Left lung (tissue), 14 donors: Measurements from ENCODE around the gene NSD2. TPM values are rescaled to one million over a fixed set of nuclear protein-coding genes. Genes with fewer than 3 reads are reported as not detected.
A peak's percentile ranks its signal among the peaks of the same experiment; 100 is the strongest.

Experiments used
- ATAC-seq: fragments of 200-7000 bp; cut with Tn5 transposase; one replicate; pipeline ENCODE4 v1.9.1; 2020; ENCODE audit warnings: moderate library complexity
- DNase-seq, 4 donors: peaks; one replicate each; pipeline ENCODE4 v3.0.0-alpha.2; 2013 to 2020
- H3K27ac ChIP-seq, 2 donors: fragments of 200-600 bp; sonication (generic) in 1 of 2; one replicate each; pipeline versions ENCODE4 v1.5.0 to v1.8.0; 2020 to 2021
- H3K27me3 ChIP-seq, 2 donors: fragments of 200-600 bp; sonication (generic) in 1 of 2; one replicate each; pipeline versions ENCODE4 v1.5.0 to v1.8.0; 2020 to 2021
- H3K36me3 ChIP-seq, 2 donors: fragments of 200-600 bp; sonication (generic) in 1 of 2; one replicate each; pipeline versions ENCODE4 v1.5.0 to v1.8.0; 2020 to 2021
- H3K4me1 ChIP-seq, 2 donors: fragments of 200-600 bp; one replicate each; pipeline ENCODE4 v1.8.0; 2021
- H3K4me3 ChIP-seq, 2 donors: fragments of 200-600 bp; sonication (generic) in 1 of 2; one replicate each; pipeline versions ENCODE4 v1.5.0 to v1.8.0; 2020 to 2021; ENCODE audit warnings: mild to moderate bottlenecking in 1 of 2
- H3K9me3 ChIP-seq, 2 donors: fragments of 200-600 bp; sonication (generic) in 1 of 2; one replicate each; pipeline versions ENCODE4 v1.5.0 to v1.8.0; 2020 to 2021
- intact Hi-C, 2 donors: fragments of 100-400 bp; cut with DNase I; formaldehyde crosslinking; loops; one replicate each; pipeline versions ENCODE4 v1.11.2 to v1.14.2; 2022
- long read RNA-seq, 12 donors: library from polyadenylated mRNA in 2 of 12; unstranded in 2 of 12; transcript quantifications; one replicate each; pipeline ENCODE4 v2.0.0 and lab custom pipeline, GENCODE V29; 2019 to 2026
- polyA plus RNA-seq, 6 donors: library from polyadenylated mRNA; unstranded; fragments of 120-200 nt; gene quantifications; one replicate each; pipeline ENCODE4 v1.2.1, GENCODE V29; 2013; ENCODE audit not compliant: insufficient read length in 6 of 6
- total RNA-seq, 2 donors: library from RNA; stranded (reverse); fragmentation: NEBNext Ultra II Directional; extraction: Animal tissue kit (Norgen Biotek cat#: 25700); gene quantifications; one replicate each; pipeline ENCODE4 v1.2.1, GENCODE V29; 2021
- TF ChIP-seq, protein P1 (sequence below), 2 donors: fragments of 200-600 bp; sonication (generic) in 1 of 2; IDR thresholded peaks; one replicate each; pipeline versions ENCODE4 v1.5.0 to v1.8.0; 2021; ENCODE audit warnings: antibody characterized with exemption in 2 of 2
- donor health status: DM: no; HTN: yes; CAD: no.
- donor health status: DM: no; HTN: no; CAD: no.

NSD2 gene
- total RNA-seq (10 to 100 TPM; 53.6 to 60.0 TPM), polyA plus RNA-seq (10 to 100 TPM; 69.2 to 93.8 (median 82.4) TPM)
- long read RNA-seq, donor 1, full-length matches to known transcripts: 4 of 27 reads
- long read RNA-seq, donor 1, partial matches to known transcripts: 23 of 27 reads
- long read RNA-seq, donor 1, other reads (novel, unspliced or antisense): 0 of 27 reads
- long read RNA-seq, donor 2, full-length matches to known transcripts: 4 of 9 reads
- long read RNA-seq, donor 2, partial matches to known transcripts: 5 of 9 reads
- long read RNA-seq, donor 2, other reads (novel, unspliced or antisense): 0 of 9 reads
- long read RNA-seq, donor 3, full-length matches to known transcripts: 5 of 5 reads
- long read RNA-seq, donor 3, partial matches to known transcripts: 0 of 5 reads
- long read RNA-seq, donor 3, other reads (novel, unspliced or antisense): 0 of 5 reads
- long read RNA-seq, donor 4, partial matches to known transcripts: 0 of 1 reads
- long read RNA-seq, donor 4, other reads (novel, unspliced or antisense): 1 of 1 reads
- long read RNA-seq, donor 5, full-length matches to known transcripts: 6 of 11 reads
- long read RNA-seq, donor 5, partial matches to known transcripts: 5 of 11 reads
- long read RNA-seq, donor 5, other reads (novel, unspliced or antisense): 0 of 11 reads
- long read RNA-seq, donor 6, partial matches to known transcripts: 5 of 7 reads
- long read RNA-seq, donor 6, other reads (novel, unspliced or antisense): 0 of 7 reads
- long read RNA-seq, donor 7, full-length matches to known transcripts: 2 of 2 reads
- long read RNA-seq, donor 7, partial matches to known transcripts: 0 of 2 reads
- long read RNA-seq, donor 7, other reads (novel, unspliced or antisense): 0 of 2 reads
- long read RNA-seq, donor 8, full-length matches to known transcripts: 3 of 3 reads
- long read RNA-seq, donor 8, partial matches to known transcripts: 0 of 3 reads
- long read RNA-seq, donor 8, other reads (novel, unspliced or antisense): 0 of 3 reads
- long read RNA-seq, donor 9: 0 reads
- long read RNA-seq, donor 10, partial matches to known transcripts: 0 of 1 reads
- long read RNA-seq, donor 10, other reads (novel, unspliced or antisense): 1 of 1 reads
- long read RNA-seq, donor 11, full-length matches to known transcripts: 5 of 45 reads
- long read RNA-seq, donor 11, partial matches to known transcripts: 40 of 45 reads
- long read RNA-seq, donor 11, other reads (novel, unspliced or antisense): 0 of 45 reads
- long read RNA-seq, donor 12, partial matches to known transcripts: 5 of 6 reads
- long read RNA-seq, donor 12, other reads (novel, unspliced or antisense): 0 of 6 reads

GRCh38 chr4:1870578-1871443 lies at the start of gene NSD2:
TSS of gene NSD2 (plus strand) at chr4:1871393. CDS start at chr4:1900655, 29,262 bp downstream.
- peak; percentile 75 for ATAC-seq
- TF ChIP-seq, protein P1, sequence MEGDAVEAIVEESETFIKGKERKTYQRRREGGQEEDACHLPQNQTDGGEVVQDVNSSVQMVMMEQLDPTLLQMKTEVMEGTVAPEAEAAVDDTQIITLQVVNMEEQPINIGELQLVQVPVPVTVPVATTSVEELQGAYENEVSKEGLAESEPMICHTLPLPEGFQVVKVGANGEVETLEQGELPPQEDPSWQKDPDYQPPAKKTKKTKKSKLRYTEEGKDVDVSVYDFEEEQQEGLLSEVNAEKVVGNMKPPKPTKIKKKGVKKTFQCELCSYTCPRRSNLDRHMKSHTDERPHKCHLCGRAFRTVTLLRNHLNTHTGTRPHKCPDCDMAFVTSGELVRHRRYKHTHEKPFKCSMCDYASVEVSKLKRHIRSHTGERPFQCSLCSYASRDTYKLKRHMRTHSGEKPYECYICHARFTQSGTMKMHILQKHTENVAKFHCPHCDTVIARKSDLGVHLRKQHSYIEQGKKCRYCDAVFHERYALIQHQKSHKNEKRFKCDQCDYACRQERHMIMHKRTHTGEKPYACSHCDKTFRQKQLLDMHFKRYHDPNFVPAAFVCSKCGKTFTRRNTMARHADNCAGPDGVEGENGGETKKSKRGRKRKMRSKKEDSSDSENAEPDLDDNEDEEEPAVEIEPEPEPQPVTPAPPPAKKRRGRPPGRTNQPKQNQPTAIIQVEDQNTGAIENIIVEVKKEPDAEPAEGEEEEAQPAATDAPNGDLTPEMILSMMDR (IDR thresholded peaks at IDR 0.05): no peak

GRCh38 chr4:1821679-1822567 lies 49.3 kb upstream of the NSD2 start:
- Histone ChIP-seq H3K9me3 (no peaks in the 10 kb centered on the region), H3K27ac (no peak overlapping the region), H3K36me3 (peaks cover 0 to 100% of the 10 kb centered on the region in 2 donors), H3K4me1 (no peaks in the 10 kb centered on the region), H3K4me3 (no peak overlapping the region), H3K27me3 (no peaks in the 10 kb centered on the region)
- DNase-seq (no peak), ATAC-seq (no peak)
- TF ChIP-seq, protein P1 (IDR thresholded peaks at IDR 0.05): no peak
- intact Hi-C loops: no loop called here

More at GRCh38 chr4:1870578-1871443, at the start of gene NSD2:
- intact Hi-C loops: no loop called here
- Histone ChIP-seq H3K36me3 (no peaks in the 10 kb centered on the region), H3K27me3 (peaks cover 0 to 19% of the 10 kb centered on the region in 2 donors), H3K4me3 (peak within 1 kb of the TSS; percentile 81 to 90), H3K4me1 (peaks cover 11 to 27% of the 10 kb centered on the region in 2 donors), H3K9me3 (no peaks in the 10 kb centered on the region), H3K27ac (peak within 1 kb of the TSS; percentile 99 to 100)
- peak; percentile 91 to 96 (median 92) for DNase-seq

DNA sequence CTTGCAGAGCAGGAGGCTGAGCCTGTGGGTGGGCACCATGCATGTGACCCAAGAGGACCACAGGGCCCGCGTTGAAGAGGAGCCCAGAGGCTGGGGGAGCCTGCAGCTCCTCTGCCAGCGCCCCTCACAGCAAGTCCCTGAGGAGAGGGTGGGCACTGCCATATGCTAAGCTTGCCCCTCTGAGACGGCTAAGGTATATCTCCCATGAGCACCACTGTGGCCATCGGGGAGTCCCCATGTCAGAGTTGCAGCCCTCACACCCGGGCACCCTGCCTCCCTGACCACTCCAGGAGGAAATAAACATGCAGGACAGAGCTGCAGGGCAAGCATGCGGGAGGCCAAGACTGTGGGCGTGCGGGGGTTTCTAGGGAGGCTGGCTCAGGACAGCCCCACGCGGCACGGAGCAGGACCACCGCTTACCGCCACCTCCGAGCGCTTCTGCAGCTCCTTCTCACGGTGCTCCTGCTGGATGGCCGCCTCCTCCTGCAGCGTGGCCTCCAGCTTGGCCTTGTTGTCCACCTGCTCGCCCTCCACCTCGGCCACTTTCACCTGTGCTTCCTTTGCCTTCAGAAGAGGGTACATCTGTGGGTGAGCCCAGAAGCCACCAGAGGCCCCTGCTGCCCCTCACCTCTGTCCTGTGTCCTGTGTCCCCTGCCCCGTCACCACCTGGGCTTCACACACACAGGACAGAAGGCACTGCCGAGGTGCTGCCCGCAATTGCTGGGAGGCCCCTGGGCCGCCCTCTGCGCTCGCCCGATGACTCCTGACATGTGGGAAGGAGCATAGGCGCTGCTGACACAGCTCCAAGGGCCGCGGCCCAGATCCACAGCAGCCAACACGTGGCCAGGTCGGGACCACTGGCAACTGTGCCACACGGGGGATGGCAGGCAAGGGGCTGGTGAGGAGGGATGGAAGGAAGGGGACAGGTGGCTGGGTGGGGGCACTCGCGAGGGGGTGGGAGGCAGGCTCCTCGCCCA lies 48.3 kb upstream of the NSD2 start:
- TF ChIP-seq, protein P1 (IDR thresholded peaks at IDR 0.05): no peak
- peaks cover 0 to 92% of the 10 kb centered on the region in 2 donors for H3K36me3 ChIP-seq
- no peak overlapping the region for H3K4me3 ChIP-seq
- no peak for DNase-seq
- H3K4me1 ChIP-seq: no peaks in the 10 kb centered on the region
- no peaks in the 10 kb centered on the region for H3K27me3 ChIP-seq
- no peak for ATAC-seq
- intact Hi-C loops: no loop called here
- H3K9me3 ChIP-seq: no peaks in the 10 kb centered on the region
- H3K27ac ChIP-seq: no peak overlapping the region
